NB4 (cell line): ENCODE measurements around the gene TRMT2A.

Source experiments
- POLR2A ChIP-seq: IDR thresholded peaks from 2 replicates; pipeline ENCODE4 v1.6.1; 2011; ENCODE audit warnings: mild to moderate bottlenecking; ENCODE audit not compliant: insufficient read length; ENCODE audit errors: extremely low read depth
- TF ChIP-seq, protein P1 (sequence below): IDR thresholded peaks from one replicate; pipeline ENCODE4 v1.5.1; 2012; ENCODE audit warnings: low read depth, low read length

GRCh38 chr22:20062766-20063083 lies 54.3 kb downstream of the TRMT2A start:
- TF ChIP-seq, protein P1, sequence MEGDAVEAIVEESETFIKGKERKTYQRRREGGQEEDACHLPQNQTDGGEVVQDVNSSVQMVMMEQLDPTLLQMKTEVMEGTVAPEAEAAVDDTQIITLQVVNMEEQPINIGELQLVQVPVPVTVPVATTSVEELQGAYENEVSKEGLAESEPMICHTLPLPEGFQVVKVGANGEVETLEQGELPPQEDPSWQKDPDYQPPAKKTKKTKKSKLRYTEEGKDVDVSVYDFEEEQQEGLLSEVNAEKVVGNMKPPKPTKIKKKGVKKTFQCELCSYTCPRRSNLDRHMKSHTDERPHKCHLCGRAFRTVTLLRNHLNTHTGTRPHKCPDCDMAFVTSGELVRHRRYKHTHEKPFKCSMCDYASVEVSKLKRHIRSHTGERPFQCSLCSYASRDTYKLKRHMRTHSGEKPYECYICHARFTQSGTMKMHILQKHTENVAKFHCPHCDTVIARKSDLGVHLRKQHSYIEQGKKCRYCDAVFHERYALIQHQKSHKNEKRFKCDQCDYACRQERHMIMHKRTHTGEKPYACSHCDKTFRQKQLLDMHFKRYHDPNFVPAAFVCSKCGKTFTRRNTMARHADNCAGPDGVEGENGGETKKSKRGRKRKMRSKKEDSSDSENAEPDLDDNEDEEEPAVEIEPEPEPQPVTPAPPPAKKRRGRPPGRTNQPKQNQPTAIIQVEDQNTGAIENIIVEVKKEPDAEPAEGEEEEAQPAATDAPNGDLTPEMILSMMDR: no peak
- TF ChIP-seq POLR2A: no peak
